Effector memory CD8-positive, alpha-beta T cell (primary cell): ENCODE measurements around the gene USP25.
A peak's percentile ranks its signal among the peaks of the same experiment; 100 is the strongest.

ENCODE experiments used
- ATAC-seq: fragments of 150-1000 bp; cut with Tn5 transposase; replicated peaks from 2 replicates; pipeline ENCODE4 v1.10.0; 2021; ENCODE audit warnings: mild to moderate bottlenecking, moderate library complexity
- DNase-seq, 3 experiments: peaks; one replicate each; pipeline ENCODE4 v3.0.0; 2021
- H3K27ac Mint-ChIP-seq, 2 donors: one replicate each; pipeline ENCODE4 v1.8.0; 2022; ENCODE audit warnings: mild to moderate bottlenecking in 2 of 2, mixed read lengths in 2 of 2, moderate library complexity in 2 of 2
- H3K27me3 Mint-ChIP-seq, 2 donors: one replicate each; pipeline ENCODE4 v1.8.0; 2022; ENCODE audit warnings: mixed read lengths in 2 of 2
- H3K36me3 Mint-ChIP-seq: one replicate; pipeline ENCODE4 v1.8.0; 2022; ENCODE audit warnings: mild to moderate bottlenecking, moderate library complexity, mixed read lengths; ENCODE audit not compliant: insufficient read depth
- H3K4me1 Mint-ChIP-seq, 2 donors: one replicate each; pipeline ENCODE4 v1.8.0; 2022; ENCODE audit warnings: low read depth in 2 of 2, mixed read lengths in 2 of 2
- H3K4me3 Mint-ChIP-seq, 2 donors: one replicate each; pipeline ENCODE4 v1.8.0; 2022; ENCODE audit warnings: mild to moderate bottlenecking in 2 of 2, mixed read lengths in 2 of 2, moderate library complexity in 2 of 2
- H3K9me3 Mint-ChIP-seq, 2 donors: one replicate each; pipeline ENCODE4 v1.8.0; 2022; ENCODE audit warnings: mixed read lengths in 2 of 2

Gene USP25

DNA sequence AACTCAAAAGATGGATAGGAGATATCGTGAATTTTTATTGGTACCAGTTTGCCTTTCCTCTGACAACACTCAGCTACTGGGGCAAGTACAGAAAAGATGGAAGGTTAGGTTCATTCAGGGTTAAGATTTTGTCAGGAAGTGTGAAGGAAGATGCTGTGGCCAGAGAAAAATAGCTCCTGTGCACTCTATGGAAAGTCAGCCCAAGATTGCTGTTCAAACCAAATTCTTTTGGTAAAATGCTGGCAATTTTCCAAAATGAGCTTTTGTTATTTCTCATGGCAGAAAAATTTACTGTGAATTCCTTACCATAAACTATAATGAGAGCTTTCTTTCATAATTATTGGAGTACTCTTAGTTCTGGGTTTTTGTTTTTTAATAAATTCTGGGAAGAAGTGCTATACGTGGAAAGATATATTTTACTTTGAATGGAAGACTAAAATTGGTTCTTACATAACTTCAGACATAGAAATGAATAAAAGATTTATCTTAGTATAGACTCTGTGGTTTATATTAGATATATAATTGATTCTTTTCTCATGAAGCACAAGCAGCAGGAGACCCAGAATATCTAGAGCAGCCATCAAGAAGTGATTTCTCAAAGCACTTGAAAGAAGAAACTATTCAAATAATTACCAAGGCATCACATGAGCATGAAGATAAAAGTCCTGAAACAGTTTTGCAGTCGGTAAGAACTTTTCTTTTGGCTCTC lies 112.2 kb downstream of the USP25 start:
- Mint-ChIP-seq H3K9me3 (no peaks in the 10 kb centered on the region), H3K4me3 (no peak overlapping the region), H3K36me3 (peaks cover 5% of the 10 kb centered on the region), H3K27ac (no peak overlapping the region), H3K27me3 (no peaks in the 10 kb centered on the region), H3K4me1 (peaks cover 0 to 11% of the 10 kb centered on the region in 2 donors)
- ATAC-seq (no peak), DNase-seq (no peak)

- no peaks in the 10 kb centered on the region for H3K27me3 Mint-ChIP-seq
These were observed 112.7 kb downstream of the USP25 start for GRCh38 chr21:15842565-15842880.

DNA sequence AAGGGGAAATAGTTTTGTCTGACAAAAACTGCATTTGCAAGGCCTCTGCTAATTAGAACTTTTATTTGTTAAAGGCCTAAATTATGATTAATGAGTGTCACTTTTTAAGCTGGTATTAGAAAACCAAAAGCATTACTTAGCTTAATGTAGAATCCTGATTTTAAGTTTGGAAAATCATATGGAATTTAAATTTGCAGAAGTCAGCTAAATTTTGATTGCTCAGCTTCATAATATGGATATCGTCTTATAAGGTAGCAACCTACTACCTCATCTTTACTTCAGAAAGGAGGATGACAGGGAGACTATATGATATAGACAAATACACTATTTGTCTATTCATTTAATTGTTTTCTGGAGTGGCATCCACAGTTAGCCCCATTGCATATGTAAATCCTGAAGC lies 114.0 kb downstream of the USP25 start:
- Mint-ChIP-seq H3K4me3 (no peak overlapping the region), H3K9me3 (no peaks in the 10 kb centered on the region), H3K36me3 (peaks cover 13% of the 10 kb centered on the region), H3K27me3 (no peaks in the 10 kb centered on the region), H3K27ac (no peak overlapping the region), H3K4me1 (peaks cover 0 to 17% of the 10 kb centered on the region in 2 donors)
- DNase-seq (no peak), ATAC-seq (no peak)

More at GRCh38 chr21:15842565-15842880, 112.7 kb downstream of the USP25 start:
- H3K9me3 Mint-ChIP-seq, result no peaks in the 10 kb centered on the region
- ATAC-seq (no peak), DNase-seq (no peak)
- peaks cover 0 to 11% of the 10 kb centered on the region in 2 donors for H3K4me1 Mint-ChIP-seq
- H3K27ac Mint-ChIP-seq, result no peak overlapping the region
- no peak overlapping the region for H3K4me3 Mint-ChIP-seq
- H3K36me3 Mint-ChIP-seq, result peaks cover 5% of the 10 kb centered on the region

DNA sequence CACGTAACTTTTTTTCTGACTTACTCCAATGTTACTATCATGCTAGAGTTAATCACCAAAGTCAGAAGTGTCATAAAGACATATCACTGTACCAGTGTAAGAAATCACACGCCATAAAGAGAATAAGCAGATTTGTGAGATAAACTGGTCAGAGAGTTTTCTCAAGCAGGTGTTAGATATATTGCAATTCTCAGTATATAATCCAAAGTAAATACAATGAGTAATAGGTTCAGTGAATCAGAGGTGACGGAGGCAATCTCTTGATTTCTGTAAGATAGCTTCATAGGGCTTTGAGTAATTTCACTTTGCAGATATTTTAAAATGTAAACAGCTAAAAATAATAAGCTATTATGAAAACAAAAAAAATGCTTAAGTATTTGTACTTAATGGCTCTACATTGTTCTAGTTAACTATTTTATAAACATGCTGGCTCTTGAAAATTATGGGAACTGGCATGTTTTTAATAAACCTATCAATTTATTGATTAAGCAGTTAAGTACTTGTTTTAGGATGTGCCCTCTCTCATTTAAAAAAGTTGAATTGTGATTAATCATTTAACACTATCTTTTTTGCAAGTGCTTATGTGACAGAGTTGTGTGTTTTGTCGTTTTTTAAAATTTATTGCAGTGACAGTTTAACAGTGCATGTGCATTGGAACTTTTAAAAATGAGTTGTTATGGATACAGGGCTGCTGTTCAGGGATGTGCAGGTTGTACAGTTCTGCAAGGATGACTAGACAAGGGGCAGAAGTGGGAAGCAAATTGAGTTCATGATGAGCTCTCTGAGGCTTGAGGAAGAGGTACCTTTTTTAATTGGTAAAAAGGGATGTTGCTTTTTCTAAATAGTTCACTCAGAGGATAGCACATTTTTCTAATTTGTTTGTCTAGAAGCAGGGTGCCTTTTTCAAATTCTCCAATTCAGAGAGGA lies 119.1 kb downstream of the USP25 start:
- DNase-seq, result no peak
- peaks cover 0 to 20% of the 10 kb centered on the region in 2 donors for H3K4me1 Mint-ChIP-seq
- ATAC-seq, result no peak
- peaks cover 16% of the 10 kb centered on the region for H3K36me3 Mint-ChIP-seq
- no peaks in the 10 kb centered on the region for H3K27me3 Mint-ChIP-seq
- no peak overlapping the region for H3K4me3 Mint-ChIP-seq
- no peaks in the 10 kb centered on the region for H3K9me3 Mint-ChIP-seq
- no peak overlapping the region for H3K27ac Mint-ChIP-seq

GRCh38 chr21:15849927-15850326 lies 120.1 kb downstream of the USP25 start:
- Mint-ChIP-seq H3K36me3 (peaks cover 25% of the 10 kb centered on the region), H3K27me3 (no peaks in the 10 kb centered on the region), H3K4me1 (peaks cover 0 to 25% of the 10 kb centered on the region in 2 donors), H3K27ac (no peak overlapping the region), H3K4me3 (no peak overlapping the region), H3K9me3 (no peaks in the 10 kb centered on the region)
- DNase-seq (no peak), ATAC-seq (no peak)

DNA sequence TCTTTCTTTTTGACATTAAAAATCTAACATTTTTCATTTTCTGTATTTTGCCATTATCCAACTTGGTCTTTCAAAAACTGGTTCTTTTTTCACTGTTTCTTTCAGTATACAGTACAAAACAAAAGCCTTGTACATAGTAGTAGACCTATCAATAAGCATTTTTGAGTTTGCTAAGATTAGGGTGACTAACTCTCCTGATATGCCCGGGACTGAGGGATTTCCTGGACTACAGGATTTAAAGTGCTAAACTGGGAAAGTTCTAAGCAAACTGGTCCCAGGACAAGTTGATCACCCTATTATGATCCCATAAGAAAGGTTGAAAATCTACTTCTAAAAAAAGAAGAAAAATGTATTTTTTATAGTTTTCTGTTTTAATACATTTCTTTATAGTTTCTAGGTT lies 120.9 kb downstream of the USP25 start:
- DNase-seq (no peak), ATAC-seq (no peak)
- Mint-ChIP-seq H3K36me3 (peaks cover 25% of the 10 kb centered on the region), H3K4me3 (no peak overlapping the region), H3K27me3 (no peaks in the 10 kb centered on the region), H3K27ac (no peak overlapping the region), H3K4me1 (peaks cover 0 to 26% of the 10 kb centered on the region in 2 donors), H3K9me3 (no peaks in the 10 kb centered on the region)

DNA sequence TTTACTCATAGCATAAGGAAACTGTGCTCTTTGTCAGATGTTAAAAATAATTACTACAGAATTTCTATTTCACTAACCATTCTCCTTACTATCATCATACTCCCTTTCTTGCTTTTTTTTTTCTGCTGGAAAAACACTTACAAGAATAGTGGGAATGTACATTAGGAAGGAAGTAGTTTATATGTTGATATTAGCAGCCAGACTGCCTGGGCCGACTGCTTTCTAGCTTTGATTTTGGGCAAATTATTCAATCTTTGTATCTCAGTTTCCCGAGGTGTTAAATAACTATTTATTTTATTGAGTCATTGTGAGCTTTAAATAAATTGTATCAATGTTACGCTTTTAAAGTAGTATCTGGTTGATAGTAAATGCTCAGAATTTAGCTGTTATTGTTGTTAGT lies 122.4 kb downstream of the USP25 start:
- no peak overlapping the region for H3K27ac Mint-ChIP-seq
- ATAC-seq (no peak), DNase-seq (no peak)
- H3K4me3 Mint-ChIP-seq, result no peak overlapping the region
- peaks cover 0 to 22% of the 10 kb centered on the region in 2 donors for H3K4me1 Mint-ChIP-seq
- H3K9me3 Mint-ChIP-seq, result no peaks in the 10 kb centered on the region
- H3K36me3 Mint-ChIP-seq, result peaks cover 25% of the 10 kb centered on the region
- H3K27me3 Mint-ChIP-seq, result no peaks in the 10 kb centered on the region

DNA sequence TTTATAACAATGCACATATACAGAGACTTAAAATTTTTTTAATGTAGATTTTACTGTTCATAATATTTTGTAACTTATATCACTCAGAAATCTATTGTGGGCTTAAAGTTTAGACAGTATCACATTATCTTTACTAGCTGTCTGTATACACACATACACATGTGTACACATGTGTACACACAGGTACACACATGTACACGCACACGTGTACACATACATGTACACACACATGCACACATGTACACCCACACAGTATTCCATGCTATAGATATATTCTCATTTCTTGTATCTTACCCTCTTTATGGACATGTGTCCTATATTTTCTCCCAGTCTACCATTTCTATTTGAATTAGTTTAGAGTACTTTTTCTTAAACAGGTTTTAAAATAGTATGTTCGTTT lies 123.3 kb downstream of the USP25 start:
- H3K27ac Mint-ChIP-seq, result peak overlapping the region in 1 of 2 donors; percentile 11
- ATAC-seq (no peak), DNase-seq (no peak)
- peaks cover 23% of the 10 kb centered on the region for H3K36me3 Mint-ChIP-seq
- H3K4me3 Mint-ChIP-seq, result no peak overlapping the region
- H3K4me1 Mint-ChIP-seq, result peaks cover 2 to 27% of the 10 kb centered on the region in 2 donors
- H3K27me3 Mint-ChIP-seq, result no peaks in the 10 kb centered on the region
- no peaks in the 10 kb centered on the region for H3K9me3 Mint-ChIP-seq

GRCh38 chr21:15856813-15857212 lies 127.0 kb downstream of the USP25 start:
- Mint-ChIP-seq H3K36me3 (peaks cover 19% of the 10 kb centered on the region), H3K9me3 (no peaks in the 10 kb centered on the region)

DNA sequence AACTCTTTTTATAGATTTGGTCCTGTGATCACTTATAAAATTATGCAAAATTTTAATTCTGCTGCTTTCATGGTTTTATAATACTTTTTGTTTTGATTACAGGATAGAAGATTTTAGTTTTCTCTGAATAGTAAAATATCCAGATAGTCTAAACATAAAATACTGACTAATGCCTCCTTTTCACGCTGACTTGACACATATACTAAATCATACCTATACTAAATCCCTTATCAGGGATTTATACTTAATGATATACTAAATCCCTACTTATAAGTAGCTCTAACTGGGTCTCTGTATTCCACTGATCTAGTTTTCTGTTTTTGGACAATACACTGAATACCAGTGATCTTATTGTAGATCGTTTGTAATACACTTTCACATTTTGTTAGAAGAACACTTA lies 128.0 kb downstream of the USP25 start:
- peaks cover 19% of the 10 kb centered on the region for H3K36me3 Mint-ChIP-seq
- H3K27me3 Mint-ChIP-seq, result no peaks in the 10 kb centered on the region
- H3K9me3 Mint-ChIP-seq, result no peaks in the 10 kb centered on the region
- ATAC-seq (no peak), DNase-seq (no peak)
- H3K4me3 Mint-ChIP-seq, result no peak overlapping the region
- H3K27ac Mint-ChIP-seq, result peak overlapping the region in 1 of 2 donors; percentile 31
- peaks cover 4 to 20% of the 10 kb centered on the region in 2 donors for H3K4me1 Mint-ChIP-seq

More at GRCh38 chr21:15856813-15857212, 127.0 kb downstream of the USP25 start:
- H3K4me1 Mint-ChIP-seq, result peaks cover 4 to 21% of the 10 kb centered on the region in 2 donors
- H3K4me3 Mint-ChIP-seq, result no peak overlapping the region
- DNase-seq (no peak), ATAC-seq (no peak)
- no peaks in the 10 kb centered on the region for H3K27me3 Mint-ChIP-seq
- no peak overlapping the region for H3K27ac Mint-ChIP-seq

- DNase-seq, result no peak
- Mint-ChIP-seq H3K27ac (no peak overlapping the region), H3K36me3 (peaks cover 14% of the 10 kb centered on the region), H3K4me3 (no peak overlapping the region), H3K4me1 (peaks cover 4 to 12% of the 10 kb centered on the region in 2 donors), H3K27me3 (no peaks in the 10 kb centered on the region), H3K9me3 (no peaks in the 10 kb centered on the region)
- no peak for ATAC-seq
These were observed 130.8 kb downstream of the USP25 start for GRCh38 chr21:15860541-15860940.

DNA sequence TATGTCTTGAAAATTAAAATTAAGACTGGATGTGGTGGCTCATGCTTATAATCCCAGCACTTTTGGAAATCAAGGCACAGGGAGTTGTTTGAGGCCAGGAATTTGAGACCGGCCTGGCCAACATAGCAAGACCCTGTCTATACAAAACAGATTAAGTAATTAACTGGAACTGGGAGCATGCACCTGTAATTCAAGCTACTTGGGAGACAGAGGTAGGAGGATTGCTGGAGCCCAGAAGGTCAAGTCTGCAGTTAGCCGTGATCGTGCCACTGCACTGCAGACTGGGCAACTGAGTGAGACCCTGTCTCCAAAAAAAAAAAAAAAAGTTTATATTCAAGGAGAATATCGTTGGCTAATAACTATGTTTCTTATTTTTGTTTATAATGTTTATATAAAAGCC lies 139.2 kb downstream of the USP25 start:
- peaks cover 70% of the 10 kb centered on the region for H3K36me3 Mint-ChIP-seq
- ATAC-seq, result no peak
- peak overlapping the region in 1 of 2 donors; percentile 1 for H3K27ac Mint-ChIP-seq

GRCh38 chr21:15870819-15871218 lies 141.0 kb downstream of the USP25 start:
- H3K27me3 Mint-ChIP-seq, result no peaks in the 10 kb centered on the region
- no peak overlapping the region for H3K4me3 Mint-ChIP-seq
- H3K4me1 Mint-ChIP-seq, result no peaks in the 10 kb centered on the region
- H3K36me3 Mint-ChIP-seq, result peaks cover 82% of the 10 kb centered on the region
- H3K27ac Mint-ChIP-seq, result no peak overlapping the region
- ATAC-seq, result no peak
- no peaks in the 10 kb centered on the region for H3K9me3 Mint-ChIP-seq
- no peak for DNase-seq

More for the DNA sequence above, 139.2 kb downstream of the USP25 start:
- no peaks in the 10 kb centered on the region for H3K9me3 Mint-ChIP-seq
- no peak for DNase-seq
- no peak overlapping the region for H3K4me3 Mint-ChIP-seq
- no peaks in the 10 kb centered on the region for H3K27me3 Mint-ChIP-seq
- no peaks in the 10 kb centered on the region for H3K4me1 Mint-ChIP-seq

DNA sequence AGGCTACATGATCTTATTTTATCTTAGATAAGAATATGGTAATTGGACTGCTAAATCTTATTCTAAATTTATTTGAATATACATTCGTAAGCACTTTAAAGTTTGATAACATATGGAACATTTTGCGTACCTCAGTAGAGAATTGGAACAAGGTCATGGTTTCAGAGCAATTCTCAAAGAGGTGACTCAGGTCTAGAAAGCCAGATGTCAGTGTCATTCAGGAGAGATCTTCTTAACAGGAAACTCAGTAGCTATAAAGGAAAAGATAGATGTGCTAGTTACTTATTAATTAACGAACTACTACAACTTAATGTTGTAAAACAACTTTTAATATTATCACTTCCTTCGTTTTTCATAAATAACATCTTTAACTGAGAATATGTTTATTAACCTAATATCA lies 142.5 kb downstream of the USP25 start:
- Mint-ChIP-seq H3K36me3 (peaks cover 76% of the 10 kb centered on the region), H3K4me1 (no peaks in the 10 kb centered on the region), H3K27me3 (no peaks in the 10 kb centered on the region), H3K9me3 (no peaks in the 10 kb centered on the region), H3K27ac (no peak overlapping the region), H3K4me3 (no peak overlapping the region)
- no peak for ATAC-seq
- no peak for DNase-seq
